ENCODE data around the gene HRCT1. TPM values are rescaled to one million over a fixed set of nuclear protein-coding genes. Genes with fewer than 3 reads are reported as not detected.
"Not testable (repeated sequence)": the region's sequence is repeated elsewhere in the genome, so short reads cannot be mapped to it uniquely, and the experiment has no call there.

Gene HRCT1
- total RNA-seq, 1 experiment from 2014 or later = not detected

- BruUV-seq (replicated peaks) = no TSS peak
- no peaks in the 10 kb centered on the region for H3K9me3 ChIP-seq (ENCODE audit: low read depth, low read length, poor library complexity, severe bottlenecking)
- intact Hi-C loops (cut with micrococcal nuclease; ENCODE audit: unreplicated experiment) = no loop called here
- ChIA-PET POLR2A (ENCODE audit: low non-redundant PET) (no interaction called here), CTCF (no interaction called here)
- H3K36me3 ChIP-seq (ENCODE audit: insufficient read depth, low read length, poor library complexity, severe bottlenecking) = no peaks in the 10 kb centered on the region
- H3K4me1 ChIP-seq (ENCODE audit: insufficient read depth, low read length, poor library complexity, severe bottlenecking) = no peaks in the 10 kb centered on the region
- no peaks in the 10 kb centered on the region for H3K27me3 ChIP-seq (replicated peaks; ENCODE audit: insufficient read depth, low read depth, low read length, poor library complexity)
- no peak overlapping the region for H3K4me3 ChIP-seq (ENCODE audit: low read depth, low read length, poor library complexity, severe bottlenecking)
- no peak for DNase-seq (ENCODE audit: low spot score)
- H3K27ac ChIP-seq (ENCODE audit: low read depth, low read length, poor library complexity, severe bottlenecking) = no peak overlapping the region
- TF ChIP-seq EZH2 (IDR thresholded peaks at IDR 0.05; ENCODE audit: borderline replicate concordance, low read depth, low read length, poor library complexity, severe bottlenecking) = no peak
- no peak for TF ChIP-seq CTCF (conservative IDR thresholded peaks at IDR 0.05; ENCODE audit: low read depth, low read length)
Observed at GRCh38 chr9:35930989-35931388, 25.0 kb downstream of the HRCT1 start.

GRCh38 chr9:35932735-35933134 lies 26.7 kb downstream of the HRCT1 start:
- no TSS peak for BruUV-seq (replicated peaks)
- H3K27me3 ChIP-seq (replicated peaks; ENCODE audit: insufficient read depth, low read depth, low read length, poor library complexity) = no peaks in the 10 kb centered on the region
- TF ChIP-seq CTCF (conservative IDR thresholded peaks at IDR 0.05; ENCODE audit: low read depth, low read length) (no peak), EZH2 (IDR thresholded peaks at IDR 0.05; ENCODE audit: borderline replicate concordance, low read depth, low read length, poor library complexity, severe bottlenecking) (no peak)
- H3K36me3 ChIP-seq (ENCODE audit: insufficient read depth, low read length, poor library complexity, severe bottlenecking) = no peaks in the 10 kb centered on the region
- intact Hi-C loops (cut with micrococcal nuclease; ENCODE audit: unreplicated experiment) = no loop called here
- H3K27ac ChIP-seq (ENCODE audit: low read depth, low read length, poor library complexity, severe bottlenecking) = no peak overlapping the region
- no peak for DNase-seq (ENCODE audit: low spot score)
- no peaks in the 10 kb centered on the region for H3K4me1 ChIP-seq (ENCODE audit: insufficient read depth, low read length, poor library complexity, severe bottlenecking)
- no peaks in the 10 kb centered on the region for H3K9me3 ChIP-seq (ENCODE audit: low read depth, low read length, poor library complexity, severe bottlenecking)
- ChIA-PET POLR2A (ENCODE audit: low non-redundant PET) (interaction anchor here (0.5 to 0.6 kb wide), 2 partner anchors 18 to 508 kb away, joined by 3 to 4 read pairs; no protein-coding TSS in a partner anchor), CTCF (interaction anchor here (1.8 kb wide), 1 partner anchor 50 kb away, joined by 16 read pairs; no protein-coding TSS in a partner anchor)
- H3K4me3 ChIP-seq (ENCODE audit: low read depth, low read length, poor library complexity, severe bottlenecking) = no peak overlapping the region

GRCh38 chr9:35933550-35934067 lies 27.6 kb downstream of the HRCT1 start:
- Histone ChIP-seq H3K27ac (ENCODE audit: low read depth, low read length, poor library complexity, severe bottlenecking) (no peak overlapping the region), H3K4me3 (ENCODE audit: low read depth, low read length, poor library complexity, severe bottlenecking) (no peak overlapping the region), H3K9me3 (ENCODE audit: low read depth, low read length, poor library complexity, severe bottlenecking) (no peaks in the 10 kb centered on the region), H3K27me3 (replicated peaks; ENCODE audit: insufficient read depth, low read depth, low read length, poor library complexity) (no peaks in the 10 kb centered on the region), H3K36me3 (ENCODE audit: insufficient read depth, low read length, poor library complexity, severe bottlenecking) (no peaks in the 10 kb centered on the region), H3K4me1 (ENCODE audit: insufficient read depth, low read length, poor library complexity, severe bottlenecking) (no peaks in the 10 kb centered on the region)
- intact Hi-C loops (cut with micrococcal nuclease; ENCODE audit: unreplicated experiment) = no loop called here
- ChIA-PET POLR2A (ENCODE audit: low non-redundant PET) (no interaction called here), CTCF (interaction anchor here (1.8 kb wide), 1 partner anchor 51 kb away, joined by 16 read pairs; no protein-coding TSS in a partner anchor)
- TF ChIP-seq EZH2 (IDR thresholded peaks at IDR 0.05; ENCODE audit: borderline replicate concordance, low read depth, low read length, poor library complexity, severe bottlenecking) = no peak
- TF ChIP-seq CTCF (conservative IDR thresholded peaks at IDR 0.05; ENCODE audit: low read depth, low read length) = no peak
- no TSS peak for BruUV-seq (replicated peaks)
- no peak for DNase-seq (ENCODE audit: low spot score)

- H3K4me1 ChIP-seq (ENCODE audit: insufficient read depth, low read length, poor library complexity, severe bottlenecking); POLR2A ChIA-PET (ENCODE audit: low non-redundant PET); BruUV-seq (replicated peaks); intact Hi-C loops (cut with micrococcal nuclease; ENCODE audit: unreplicated experiment); CTCF ChIA-PET; H3K9me3 ChIP-seq (ENCODE audit: low read depth, low read length, poor library complexity, severe bottlenecking); H3K36me3 ChIP-seq (ENCODE audit: insufficient read depth, low read length, poor library complexity, severe bottlenecking); H3K27ac ChIP-seq (ENCODE audit: low read depth, low read length, poor library complexity, severe bottlenecking); DNase-seq (ENCODE audit: low spot score); H3K4me3 ChIP-seq (ENCODE audit: low read depth, low read length, poor library complexity, severe bottlenecking); H3K27me3 ChIP-seq (replicated peaks; ENCODE audit: insufficient read depth, low read depth, low read length, poor library complexity): not testable (repeated sequence)
Observed at GRCh38 chr9:35934069-35934468, 28.1 kb downstream of the HRCT1 start.
